BLaER1 treated with 17β-estradiol and CSF1 and Interleukin-3, amounts not matched to agents 10 nM and 100 nM (cell line): ENCODE measurements around the gene MAPK8IP2.
"Not testable (repeated sequence)": the region's sequence is repeated elsewhere in the genome, so short reads cannot be mapped to it uniquely, and the experiment has no call there.

Source experiments
- H3K27ac ChIP-seq, 11 experiments: shearing (Covaris generic); formaldehyde crosslinking; 2 replicates each; pipeline ENCODE4 v1.8.1; 2022
- H3K27me3 ChIP-seq, 11 experiments: shearing (Covaris generic); formaldehyde crosslinking; 2 replicates each; pipeline ENCODE4 v1.8.1; 2022
- H3K36me3 ChIP-seq, 11 experiments: shearing (Covaris generic); formaldehyde crosslinking; 2 replicates each; pipeline ENCODE4 v1.8.1; 2022
- H3K4me1 ChIP-seq, 10 experiments: shearing (Covaris generic); formaldehyde crosslinking; 2 replicates each; pipeline ENCODE4 v1.8.1; 2022
- H3K4me2 ChIP-seq, 11 experiments: shearing (Covaris generic); formaldehyde crosslinking; 2 replicates each; pipeline ENCODE4 v1.8.1; 2022
- H3K4me3 ChIP-seq, 10 experiments: shearing (Covaris generic); formaldehyde crosslinking; 2 replicates each; pipeline ENCODE4 v1.8.1; 2022
- H3K9ac ChIP-seq, 11 experiments: shearing (Covaris generic); formaldehyde crosslinking; 2 replicates each; pipeline ENCODE4 v1.8.1; 2022
- H3K9me3 ChIP-seq, 11 experiments: shearing (Covaris generic); formaldehyde crosslinking; replicated peaks in 1 of 11; 2 replicates each; pipeline ENCODE4 v1.8.1; 2022
- H4K20me1 ChIP-seq, 11 experiments: shearing (Covaris generic); formaldehyde crosslinking; 2 replicates each; pipeline ENCODE4 v1.8.1; 2022
- Cebpa-rat ChIP-seq, 11 experiments: shearing (Covaris generic); IDR thresholded peaks; 2 replicates each; pipeline ENCODE4 v1.8.1; 2022

Gene MAPK8IP2

DNA sequence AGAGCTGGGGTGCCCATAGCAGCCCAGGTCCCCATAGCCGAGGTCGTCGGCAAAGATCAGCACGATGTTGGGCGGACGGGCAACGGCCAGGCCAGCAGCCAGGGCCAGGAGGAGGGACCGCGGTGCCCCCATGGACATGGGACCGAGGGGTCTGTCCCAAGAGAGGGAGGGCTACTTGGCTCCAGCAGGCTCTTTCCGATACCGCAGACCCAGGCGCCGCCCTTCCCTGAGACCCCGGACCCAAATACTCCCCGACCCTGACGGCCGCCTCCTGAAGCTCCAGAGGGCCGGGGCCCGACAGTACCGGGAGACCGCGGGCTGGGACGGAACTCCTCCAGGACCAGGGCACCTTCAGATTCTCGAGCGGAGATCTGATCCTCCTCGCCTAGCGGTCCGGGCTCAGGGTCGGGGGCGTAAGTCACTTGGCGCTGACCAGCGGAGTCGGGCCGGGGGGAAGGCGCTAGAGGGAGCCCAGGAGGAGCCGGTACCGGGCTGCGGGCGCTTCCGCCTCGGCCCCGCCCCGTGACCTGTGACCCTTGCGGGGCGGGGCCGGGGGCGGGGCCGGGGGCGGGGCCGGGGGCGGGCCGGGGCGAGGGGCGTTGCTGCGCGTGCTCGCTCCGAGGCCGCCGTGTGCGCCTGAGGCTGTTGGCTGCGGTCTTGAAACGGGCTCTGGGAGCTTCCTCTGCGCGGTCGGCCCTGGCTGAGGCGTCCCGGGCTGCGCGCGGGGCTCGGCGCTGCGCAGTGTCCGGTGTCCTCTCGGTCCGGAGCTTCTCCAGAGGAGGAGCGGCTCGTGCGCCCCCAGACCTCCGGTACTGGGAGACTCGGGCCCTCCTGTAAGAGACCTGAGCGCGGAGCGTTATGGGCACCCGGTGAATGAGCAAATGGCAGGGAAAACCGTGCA lies 27.3 kb downstream of the MAPK8IP2 start, which contains the start of gene ARSA:
TSS of gene ARSA (minus strand) at position 511 of the 901 bp plus-strand sequence. CDS start at position 138, 373 bp downstream.
- peak within 1 kb of the TSS; percentile 96 to 100 (median 98) for H3K4me2 ChIP-seq
- H3K9ac ChIP-seq, result peak within 1 kb of the TSS; percentile 82 to 95 (median 87)
- H3K9me3 ChIP-seq, result no peaks in the 10 kb centered on the region
- peaks cover 21 to 44% (median 32%) of the 10 kb centered on the region in 10 experiments for H3K4me1 ChIP-seq
- H3K27me3 ChIP-seq, result no peaks in the 10 kb centered on the region
- H3K27ac ChIP-seq, result peak within 1 kb of the TSS; percentile 67 to 84 (median 82)
- peaks cover 0 to 20% (median 8%) of the 10 kb centered on the region in 11 experiments; a peak in 11 of 22 replicates for H3K36me3 ChIP-seq
- peak within 1 kb of the TSS; percentile 68 to 97 (median 84) for H3K4me3 ChIP-seq
- TF ChIP-seq Cebpa-rat (IDR thresholded peaks at IDR 0.05), result no peak
- peaks cover 0 to 14% (median 3%) of the 10 kb centered on the region in 11 experiments; a peak in 6 of 22 replicates for H4K20me1 ChIP-seq

- H3K9me3 ChIP-seq, result no peaks in the 10 kb centered on the region
- peaks cover 0 to 14% (median 3%) of the 10 kb centered on the region in 11 experiments; a peak in 5 of 22 replicates for H4K20me1 ChIP-seq
- no peaks in the 10 kb centered on the region for H3K27me3 ChIP-seq
- peak overlapping the region; percentile 68 to 97 (median 84) for H3K4me3 ChIP-seq
- H3K4me1 ChIP-seq, result peaks cover 18 to 38% (median 27%) of the 10 kb centered on the region in 10 experiments
- no peak for TF ChIP-seq Cebpa-rat (IDR thresholded peaks at IDR 0.05)
- H3K36me3 ChIP-seq, result peaks cover 0 to 20% (median 8%) of the 10 kb centered on the region in 11 experiments; a peak in 11 of 22 replicates
- H3K27ac ChIP-seq, result peak overlapping the region; percentile 26 to 82 (median 71); a peak in 20 of 22 replicates
- H3K4me2 ChIP-seq, result peak overlapping the region; percentile 91 to 100 (median 97)
- peak overlapping the region; percentile 70 to 95 (median 85) for H3K9ac ChIP-seq
Measured at GRCh38 chr22:50628543-50629134, 28.0 kb downstream of the MAPK8IP2 start.

GRCh38 chr22:50630376-50630775 lies 29.8 kb downstream of the MAPK8IP2 start:
- Histone ChIP-seq H3K4me2 (peak overlapping the region in 3 of 11 experiments; percentile 4 to 15 (median 6); a peak in 1 of 22 replicates), H3K4me1 (peaks cover 18 to 33% (median 26%) of the 10 kb centered on the region in 10 experiments), H3K27me3 (no peaks in the 10 kb centered on the region), H3K36me3 (peaks cover 0 to 14% (median 7%) of the 10 kb centered on the region in 11 experiments; a peak in 11 of 22 replicates), H3K9ac (no peak overlapping the region), H3K27ac (no peak overlapping the region), H3K9me3 (peaks cover 0 to under 1% (median 0%) of the 10 kb centered on the region in 11 experiments; a peak in 1 of 22 replicates), H4K20me1 (peaks cover 0 to 13% (median 3%) of the 10 kb centered on the region in 11 experiments; a peak in 5 of 22 replicates), H3K4me3 (no peak overlapping the region)
- no peak for TF ChIP-seq Cebpa-rat (IDR thresholded peaks at IDR 0.05)

GRCh38 chr22:50633086-50633485 lies 32.5 kb downstream of the MAPK8IP2 start:
- Histone ChIP-seq H3K4me2 (no peak overlapping the region), H3K9ac (no peak overlapping the region), H3K27ac (no peak overlapping the region), H3K4me1 (peaks cover 6 to 20% (median 8%) of the 10 kb centered on the region in 10 experiments), H3K36me3 (0 out of 22 replicates have a peak, but pooled peaks cover 0 to 6% (median 0%) of the 10 kb centered on the region in 11 experiments), H3K4me3 (no peak overlapping the region), H4K20me1 (no peaks in the 10 kb centered on the region), H3K9me3 (peaks cover 0 to 8% (median 6%) of the 10 kb centered on the region in 11 experiments; a peak in 4 of 22 replicates), H3K27me3 (no peaks in the 10 kb centered on the region)
- TF ChIP-seq Cebpa-rat (IDR thresholded peaks at IDR 0.05), result no peak

GRCh38 chr22:50633771-50634170 lies 33.2 kb downstream of the MAPK8IP2 start:
- Histone ChIP-seq H4K20me1 (no peaks in the 10 kb centered on the region), H3K9me3 (peaks cover 0 to 8% (median 6%) of the 10 kb centered on the region in 11 experiments; a peak in 4 of 22 replicates), H3K9ac (no peak overlapping the region), H3K4me2 (no peak overlapping the region), H3K4me3 (no peak overlapping the region), H3K4me1 (peaks cover 2 to 16% (median 4%) of the 10 kb centered on the region in 10 experiments), H3K27ac (no peak overlapping the region), H3K27me3 (no peaks in the 10 kb centered on the region), H3K36me3 (0 out of 22 replicates have a peak, but pooled peaks cover 0 to 6% (median 0%) of the 10 kb centered on the region in 11 experiments)
- no peak for TF ChIP-seq Cebpa-rat (IDR thresholded peaks at IDR 0.05)

GRCh38 chr22:50635591-50635990 lies 35.0 kb downstream of the MAPK8IP2 start:
- H3K27me3 ChIP-seq, result no peaks in the 10 kb centered on the region
- H3K9ac ChIP-seq, result no peak overlapping the region

GRCh38 chr22:50640296-50640695 lies 39.7 kb downstream of the MAPK8IP2 start:
- not testable (repeated sequence) for H3K9ac ChIP-seq

More at GRCh38 chr22:50635591-50635990, 35.0 kb downstream of the MAPK8IP2 start:
- Histone ChIP-seq H4K20me1 (no peaks in the 10 kb centered on the region), H3K4me3 (no peak overlapping the region), H3K4me2 (no peak overlapping the region), H3K9me3 (peaks cover 0 to 8% (median 6%) of the 10 kb centered on the region in 11 experiments; a peak in 4 of 22 replicates), H3K36me3 (0 out of 22 replicates have a peak, but pooled peaks cover 0 to 6% (median 0%) of the 10 kb centered on the region in 11 experiments), H3K27ac (no peak overlapping the region), H3K4me1 (0 out of 20 replicates have a peak, but pooled peaks cover 0 to under 1% (median 0%) of the 10 kb centered on the region in 10 experiments)
- TF ChIP-seq Cebpa-rat (IDR thresholded peaks at IDR 0.05), result no peak

DNA sequence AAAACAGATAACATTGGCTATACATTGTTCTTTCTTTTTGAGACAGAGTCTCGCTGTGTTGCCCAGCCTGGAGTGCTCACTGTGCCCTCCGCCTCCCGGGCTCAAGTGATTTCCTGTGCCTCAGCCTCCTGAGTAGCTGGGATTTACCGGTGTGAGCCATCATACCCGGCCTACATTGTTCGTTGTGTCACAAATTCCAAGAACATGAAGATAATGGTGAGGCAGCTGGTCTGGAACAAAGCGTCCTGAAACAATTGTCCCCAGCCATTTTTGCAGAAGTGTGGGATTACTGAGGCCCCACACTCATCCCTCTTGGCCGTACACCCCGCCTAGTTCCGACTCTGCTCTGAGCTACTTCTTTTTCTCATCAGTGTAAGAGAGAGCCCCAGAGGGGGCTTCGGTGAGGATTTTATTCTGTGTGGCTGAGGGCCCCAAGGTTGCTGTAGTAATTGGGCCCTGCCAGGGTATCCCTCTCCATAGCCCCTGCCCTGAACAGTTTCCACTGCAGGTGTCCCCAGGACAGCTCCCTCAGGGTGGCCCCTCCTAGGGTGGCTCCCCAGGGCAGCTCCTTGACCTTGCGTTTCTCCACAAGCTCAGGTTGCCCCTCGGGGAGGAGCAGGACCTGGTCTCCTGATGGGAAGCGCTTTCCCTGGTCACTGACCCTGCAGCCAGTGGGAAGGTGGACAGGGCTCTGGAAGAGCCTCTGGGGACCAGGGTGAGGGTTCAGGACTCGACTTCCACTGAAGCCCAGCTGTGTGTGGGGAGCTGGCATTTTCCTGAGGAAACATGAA lies 40.5 kb downstream of the MAPK8IP2 start:
- TF ChIP-seq Cebpa-rat (IDR thresholded peaks at IDR 0.05), result no peak
- Histone ChIP-seq H3K27ac (no peak overlapping the region), H3K9me3 (peaks cover 0 to 7% (median 3%) of the 10 kb centered on the region in 11 experiments; a peak in 12 of 22 replicates), H3K4me3 (no peak overlapping the region), H4K20me1 (no peaks in the 10 kb centered on the region), H3K4me1 (no peaks in the 10 kb centered on the region), H3K9ac (no peak overlapping the region), H3K36me3 (no peaks in the 10 kb centered on the region), H3K4me2 (no peak overlapping the region), H3K27me3 (peaks cover 0 to 11% (median 6%) of the 10 kb centered on the region in 11 experiments; a peak in 9 of 22 replicates)

More at GRCh38 chr22:50640296-50640695, 39.7 kb downstream of the MAPK8IP2 start:
- H3K4me2 ChIP-seq, H3K4me1 ChIP-seq, H4K20me1 ChIP-seq, H3K36me3 ChIP-seq, H3K27ac ChIP-seq, H3K9me3 ChIP-seq, H3K4me3 ChIP-seq: not testable (repeated sequence)
- peaks cover 0 to 11% (median 6%) of the 10 kb centered on the region in 11 experiments; a peak in 9 of 22 replicates for H3K27me3 ChIP-seq
